HEK293 (cell line): ENCODE results near the gene CHN2.

Experiments used
- SP2 ChIP-seq: fragments of 450-650 bp; formaldehyde crosslinking; IDR thresholded peaks from 2 replicates; pipeline ENCODE4 v1.5.1; 2016; ENCODE audit warnings: missing biosample characterization, missing genetic modification characterization
- TF ChIP-seq, protein P1 (sequence below): fragments of 450-650 bp; formaldehyde crosslinking; IDR thresholded peaks from 2 replicates; pipeline ENCODE4 v1.5.1; 2016; ENCODE audit warnings: missing biosample characterization, missing genetic modification characterization

GRCh38 chr7:29379551-29379950 lies 185.0 kb downstream of the CHN2 start:
- no peak for TF ChIP-seq SP2 (tag by site-specific recombination)
- TF ChIP-seq, protein P1, sequence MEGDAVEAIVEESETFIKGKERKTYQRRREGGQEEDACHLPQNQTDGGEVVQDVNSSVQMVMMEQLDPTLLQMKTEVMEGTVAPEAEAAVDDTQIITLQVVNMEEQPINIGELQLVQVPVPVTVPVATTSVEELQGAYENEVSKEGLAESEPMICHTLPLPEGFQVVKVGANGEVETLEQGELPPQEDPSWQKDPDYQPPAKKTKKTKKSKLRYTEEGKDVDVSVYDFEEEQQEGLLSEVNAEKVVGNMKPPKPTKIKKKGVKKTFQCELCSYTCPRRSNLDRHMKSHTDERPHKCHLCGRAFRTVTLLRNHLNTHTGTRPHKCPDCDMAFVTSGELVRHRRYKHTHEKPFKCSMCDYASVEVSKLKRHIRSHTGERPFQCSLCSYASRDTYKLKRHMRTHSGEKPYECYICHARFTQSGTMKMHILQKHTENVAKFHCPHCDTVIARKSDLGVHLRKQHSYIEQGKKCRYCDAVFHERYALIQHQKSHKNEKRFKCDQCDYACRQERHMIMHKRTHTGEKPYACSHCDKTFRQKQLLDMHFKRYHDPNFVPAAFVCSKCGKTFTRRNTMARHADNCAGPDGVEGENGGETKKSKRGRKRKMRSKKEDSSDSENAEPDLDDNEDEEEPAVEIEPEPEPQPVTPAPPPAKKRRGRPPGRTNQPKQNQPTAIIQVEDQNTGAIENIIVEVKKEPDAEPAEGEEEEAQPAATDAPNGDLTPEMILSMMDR (tag by site-specific recombination), result no peak
